Left cardiac atrium (tissue), 4 donors: ENCODE results near the gene TMEM106C. TPM values are rescaled to one million over a fixed set of nuclear protein-coding genes. Genes with fewer than 3 reads are reported as not detected.
A peak's percentile ranks its signal among the peaks of the same experiment; 100 is the strongest.

ENCODE experiments used
- ATAC-seq, 2 donors: fragments of 200-7000 bp; cut with Tn5 transposase; one replicate each; pipeline ENCODE4 v1.9.1; 2020; ENCODE audit warnings: mild to moderate bottlenecking in 2 of 2, moderate library complexity in 2 of 2
- DNase-seq: peaks from one replicate; pipeline ENCODE4 v3.0.0-alpha.2; 2020
- intact Hi-C, 2 donors: fragments of 100-400 bp; cut with DNase I; formaldehyde crosslinking; loops; one replicate each; pipeline versions ENCODE4 v1.14.1 to v1.15.1; 2022 to 2023
- total RNA-seq, 2 donors: library from RNA; stranded (reverse); fragmentation: NEBNext Ultra II Directional; extraction: Animal tissue kit (Norgen Biotek cat#: 25700); gene quantifications; one replicate each; pipeline ENCODE4 v1.2.1, GENCODE V29; 2021
- donor health status: DM: no; HTN: yes; CAD: no.
- donor health status: DM: no; HTN: yes; CAD: no; lungs with severe emphysema.
- donor health status: DM: yes; HTN: yes; CAD: no.
- donor health status: Dilated cardiomyopathy.

TMEM106C gene
- total RNA-seq, 2 donors from 2014 or later = 47.9 to 54.9 TPM

- intact Hi-C loops = no loop called here
- no peak for ATAC-seq
- no peak for DNase-seq
Measured at GRCh38 chr12:47975816-47976215, 12.4 kb downstream of the TMEM106C start.

GRCh38 chr12:47977046-47977771, 13.8 kb downstream of the TMEM106C start:
- ATAC-seq (no peak), DNase-seq (no peak)

GRCh38 chr12:47977772-47978597, 14.6 kb downstream of the TMEM106C start:
- intact Hi-C loops = no loop called here
- DNase-seq = no peak
- ATAC-seq = no peak

More at GRCh38 chr12:47977046-47977771, 13.8 kb downstream of the TMEM106C start:
- intact Hi-C loops = no loop called here

DNA sequence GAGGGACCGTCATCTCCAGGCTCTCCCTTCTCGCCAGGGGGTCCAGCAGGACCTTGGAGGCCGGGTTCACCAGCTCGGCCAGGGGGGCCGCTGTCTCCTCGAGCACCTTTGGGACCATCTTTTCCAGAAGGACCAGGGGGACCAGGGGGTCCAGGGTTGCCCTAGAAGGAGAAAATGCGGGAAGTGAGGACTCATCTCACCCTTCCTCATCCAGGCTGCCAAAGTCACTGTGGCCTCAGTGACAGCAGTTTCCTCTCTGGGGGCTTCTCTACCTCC, 15.1 kb downstream of the TMEM106C start:
- ATAC-seq (no peak), DNase-seq (no peak)
- intact Hi-C loops = no loop called here

GRCh38 chr12:47979166-47979565, 15.8 kb downstream of the TMEM106C start:
- ATAC-seq (no peak), DNase-seq (no peak)
- intact Hi-C loops = no loop called here

GRCh38 chr12:47979686-47980085, 16.3 kb downstream of the TMEM106C start:
- no peak for DNase-seq
- intact Hi-C loops = no loop called here
- ATAC-seq = no peak

DNA sequence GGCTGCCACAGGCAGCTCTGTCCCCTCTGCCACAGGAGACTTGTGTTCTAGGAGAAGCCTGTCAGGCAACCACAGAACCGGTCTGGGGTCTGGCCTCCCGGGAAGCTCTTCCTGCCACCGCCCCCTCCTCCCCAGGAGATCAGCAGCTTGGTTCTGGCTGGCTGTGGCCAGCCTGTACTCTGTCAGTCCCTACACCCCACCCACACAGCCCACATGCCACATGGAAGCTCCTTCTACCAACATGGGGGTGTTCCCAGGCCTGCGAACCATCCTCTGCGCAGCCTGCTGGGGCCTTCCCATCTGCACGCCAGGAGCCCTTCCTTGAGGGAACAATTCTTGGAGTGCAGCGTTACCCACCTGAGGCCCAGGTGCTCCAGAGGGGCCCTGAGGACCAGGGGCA, 16.8 kb downstream of the TMEM106C start:
- intact Hi-C loops = no loop called here
- ATAC-seq (no peak), DNase-seq (no peak)

DNA sequence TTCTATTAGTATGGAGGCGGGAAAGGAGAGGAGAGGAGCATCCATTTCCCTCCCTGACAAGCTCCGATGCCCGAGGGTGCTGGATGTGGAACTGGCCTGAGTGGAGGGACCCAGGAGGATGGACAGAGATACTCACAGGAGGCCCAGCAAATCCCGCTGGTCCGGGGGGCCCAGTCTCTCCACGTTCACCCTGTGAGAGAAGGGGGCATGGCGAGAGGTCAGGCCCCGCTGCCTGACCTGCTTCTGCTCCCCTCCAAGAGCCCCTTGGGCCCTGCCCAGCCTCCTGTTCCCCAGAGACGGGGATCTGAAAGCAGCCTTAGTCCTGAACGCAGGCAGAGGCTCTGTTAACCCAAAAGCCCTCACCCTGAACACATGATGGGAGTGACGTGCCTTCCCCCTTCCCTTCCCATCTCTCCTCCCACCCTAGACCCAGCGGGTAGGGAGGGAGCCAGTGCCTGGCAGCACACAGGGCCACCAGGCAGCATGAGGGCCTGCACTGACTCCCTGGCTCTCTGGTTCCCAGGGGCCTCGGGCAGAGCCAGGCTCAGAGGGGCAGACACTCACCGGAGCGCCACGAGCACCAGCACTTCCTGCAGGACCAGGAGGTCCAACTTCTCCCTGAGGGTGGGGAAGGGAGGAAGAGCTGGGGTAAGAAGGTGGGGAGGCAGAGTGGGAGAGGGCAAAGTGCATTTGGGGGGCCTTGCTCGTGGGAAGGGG, 17.5 kb downstream of the TMEM106C start:
- DNase-seq (no peak), ATAC-seq (no peak)
- intact Hi-C loops = no loop called here

- intact Hi-C loops = no loop called here
- ATAC-seq (no peak), DNase-seq (no peak)
Measured at GRCh38 chr12:47981496-47982260, 18.3 kb downstream of the TMEM106C start.

- ATAC-seq (no peak), DNase-seq (no peak)
- intact Hi-C loops = no loop called here
Measured at GRCh38 chr12:47982311-47982710, 18.9 kb downstream of the TMEM106C start.

- intact Hi-C loops = no loop called here
- DNase-seq (no peak), ATAC-seq (no peak)
Measured at GRCh38 chr12:47982770-47983169, 19.4 kb downstream of the TMEM106C start.

DNA sequence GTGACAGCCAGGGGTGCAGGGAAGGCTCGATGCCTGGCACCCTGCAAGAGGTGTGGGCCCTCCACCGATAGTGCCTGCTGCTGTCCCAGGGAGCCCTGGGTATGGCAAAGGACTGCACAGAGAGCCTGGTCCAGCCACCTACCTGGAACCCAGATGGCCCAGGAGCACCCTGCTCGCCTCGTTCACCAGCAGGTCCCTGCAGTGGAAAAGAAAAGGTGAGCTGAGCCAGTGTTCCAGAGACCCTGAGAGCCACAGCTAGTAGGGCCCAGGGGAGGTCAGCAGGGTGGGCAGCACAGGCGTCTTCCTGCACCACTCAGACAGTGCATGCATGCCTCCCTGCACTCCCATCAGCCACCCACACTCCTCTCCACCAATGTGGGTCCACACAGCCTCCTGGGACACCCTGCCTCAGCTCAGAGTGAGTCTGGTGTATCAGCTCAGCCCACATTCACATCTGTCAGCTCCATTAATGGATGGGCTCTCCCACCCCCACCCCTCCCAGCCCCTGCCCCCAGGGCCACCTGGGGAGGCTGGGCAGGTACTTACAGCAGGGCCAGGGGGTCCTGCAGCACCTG, 20.2 kb downstream of the TMEM106C start:
- intact Hi-C loops = no loop called here
- no peak for DNase-seq
- ATAC-seq = no peak

DNA sequence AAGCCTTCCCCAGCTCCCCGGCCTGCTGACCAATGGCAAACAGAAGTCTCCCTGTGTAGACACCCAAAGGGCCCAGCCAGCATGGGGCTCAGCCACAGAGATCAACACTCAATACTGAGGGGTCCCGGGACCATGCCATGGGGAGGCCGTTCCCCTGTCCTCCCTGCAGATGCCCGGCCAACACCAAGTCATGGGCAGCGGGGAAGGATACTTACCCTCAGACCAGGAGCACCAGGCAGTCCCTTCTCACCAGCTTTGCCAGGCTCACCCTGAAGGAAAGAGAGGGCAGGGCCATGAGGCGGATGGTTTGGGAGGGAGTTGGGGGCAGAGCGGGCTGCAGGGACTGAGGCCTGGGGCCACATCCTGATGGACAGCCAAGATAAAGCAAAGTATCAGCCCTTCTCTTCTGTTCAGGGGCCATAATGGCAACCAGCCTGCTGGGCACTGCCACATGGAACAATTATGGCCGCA, 21.0 kb downstream of the TMEM106C start:
- intact Hi-C loops = no loop called here
- ATAC-seq (no peak), DNase-seq (no peak)

GRCh38 chr12:47985596-47986290, 22.3 kb downstream of the TMEM106C start:
- intact Hi-C loops = no loop called here
- DNase-seq = no peak
- no peak for ATAC-seq

DNA sequence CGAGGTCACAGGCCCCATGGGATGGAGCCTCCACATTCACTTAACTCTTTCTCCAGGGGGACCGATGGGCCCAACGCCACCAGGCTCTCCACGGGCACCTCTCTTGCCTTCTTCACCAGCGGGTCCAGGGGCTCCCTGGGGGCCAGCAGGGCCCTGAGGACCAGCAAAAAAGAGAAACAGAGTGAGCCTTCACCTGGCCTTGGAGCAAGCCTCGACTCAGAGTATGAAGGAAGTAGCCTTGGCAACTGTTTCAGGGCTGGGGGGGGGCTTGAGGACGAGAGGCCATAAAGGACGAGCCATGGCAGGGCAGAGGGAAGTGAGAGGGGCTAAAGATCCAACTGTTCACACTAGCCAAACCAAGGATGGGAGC, 22.9 kb downstream of the TMEM106C start:
- DNase-seq (no peak), ATAC-seq (no peak)
- intact Hi-C loops = no loop called here

DNA sequence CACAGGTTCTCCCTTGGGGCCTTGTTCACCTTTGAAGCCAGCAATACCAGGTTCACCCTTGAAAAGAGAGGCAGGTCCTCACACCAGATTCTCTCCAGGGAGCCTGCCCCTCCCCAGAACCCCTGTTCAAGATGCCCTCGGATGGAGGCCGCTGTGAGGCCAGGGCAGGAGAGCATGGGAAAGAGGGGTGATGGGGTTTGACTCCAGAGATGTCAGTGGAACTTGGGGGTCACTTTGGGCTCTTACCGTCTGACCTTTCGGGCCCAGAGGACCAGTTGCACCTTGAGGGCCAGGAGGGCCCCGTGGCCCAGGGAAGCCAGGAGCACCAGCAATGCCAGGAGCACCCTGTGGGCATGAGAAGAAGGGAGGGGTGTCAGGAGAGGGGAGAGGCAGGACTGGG, 23.4 kb downstream of the TMEM106C start:
- ATAC-seq (no peak), DNase-seq (no peak)
- intact Hi-C loops = no loop called here

DNA sequence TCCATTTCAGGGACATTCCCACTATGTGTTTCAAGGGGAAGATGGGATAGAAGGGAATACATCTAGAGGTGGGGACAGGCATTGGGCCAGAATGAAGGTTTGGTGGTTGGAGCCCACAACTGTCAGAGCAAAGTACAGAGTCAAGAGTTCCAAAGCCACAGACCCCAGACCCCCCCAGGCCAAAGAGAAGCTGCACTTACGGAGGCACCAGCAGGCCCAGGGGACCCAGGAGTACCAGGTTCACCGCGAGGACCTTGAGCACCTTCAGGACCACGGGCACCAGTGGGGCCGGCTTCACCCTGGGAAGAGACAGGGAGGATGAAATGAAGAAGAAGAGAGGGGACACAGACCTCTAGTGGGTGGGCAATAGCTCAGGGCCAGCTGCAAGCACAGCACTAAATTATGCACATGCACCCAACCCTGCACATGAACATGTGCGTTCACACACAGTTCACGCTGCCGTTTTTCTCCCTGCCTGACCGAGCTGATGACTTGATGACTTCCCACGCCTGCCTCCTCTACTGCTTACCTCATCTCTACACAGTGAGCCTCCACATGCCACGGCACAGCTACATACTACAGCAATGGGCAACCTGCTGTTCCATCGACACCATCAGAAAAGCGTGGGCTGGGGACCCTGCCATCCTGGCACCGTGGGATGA, 24.1 kb downstream of the TMEM106C start:
- DNase-seq = no peak
- intact Hi-C loops = no loop called here
- peak in 1 of 2 donors; percentile 25 for ATAC-seq
